KMS-11 (cell line): ENCODE results near the gene TMEM59.

Experiments used
- H2AFZ ChIP-seq: fragments of 200-600 bp; sonication (generic); 2 replicates; pipeline ENCODE4 v1.6.1; 2016; ENCODE audit warnings: antibody characterized with exemption, mixed run types, low read depth
- H3K27ac ChIP-seq: fragments of 200-600 bp; sonication (generic); 2 replicates; pipeline ENCODE4 v1.6.1; 2016; ENCODE audit warnings: mild to moderate bottlenecking, mixed run types
- H3K27me3 ChIP-seq: fragments of 200-600 bp; sonication (generic); 2 replicates; pipeline ENCODE4 v1.6.1; 2017; ENCODE audit warnings: mild to moderate bottlenecking, low read depth, mixed run types, moderate library complexity; ENCODE audit not compliant: insufficient read depth
- H3K36me3 ChIP-seq: fragments of 200-600 bp; sonication (generic); 2 replicates; pipeline ENCODE4 v1.6.1; 2017; ENCODE audit warnings: mild to moderate bottlenecking, mixed run types; ENCODE audit not compliant: insufficient read depth
- H3K4me1 ChIP-seq: fragments of 200-600 bp; sonication (generic); 2 replicates; pipeline ENCODE4 v1.6.1; 2016; ENCODE audit warnings: mild to moderate bottlenecking, low read depth, mixed run types; ENCODE audit not compliant: poor library complexity, severe bottlenecking
- H3K4me2 ChIP-seq: fragments of 200-600 bp; sonication (generic); 2 replicates; pipeline ENCODE4 v1.7.0; 2016; ENCODE audit warnings: mild to moderate bottlenecking, mixed run types
- H3K4me3 ChIP-seq: fragments of 200-600 bp; sonication (generic); IDR thresholded peaks from 2 replicates; pipeline ENCODE4 v1.6.1; 2017; ENCODE audit warnings: low read depth, low read length, mixed read lengths; ENCODE audit not compliant: insufficient read depth
- H3K79me2 ChIP-seq: fragments of 200-600 bp; sonication (generic); 2 replicates; pipeline ENCODE4 v1.6.1; 2016; ENCODE audit warnings: low read depth, mixed run types; ENCODE audit not compliant: insufficient read depth
- H3K9ac ChIP-seq: fragments of 200-600 bp; sonication (generic); 2 replicates; pipeline ENCODE4 v1.6.1; 2016; ENCODE audit warnings: mild to moderate bottlenecking, mixed run types
- H4K20me1 ChIP-seq: fragments of 200-600 bp; sonication (generic); 2 replicates; pipeline ENCODE4 v1.6.1; 2016; ENCODE audit warnings: mild to moderate bottlenecking, mixed run types; ENCODE audit not compliant: insufficient read depth
- TF ChIP-seq, protein P1 (sequence below): fragments of 200-600 bp; sonication (generic); conservative IDR thresholded peaks from 2 replicates; pipeline ENCODE4 v1.6.1; 2017; ENCODE audit warnings: low read depth, mild to moderate bottlenecking, antibody characterized with exemption, low read length, moderate library complexity, mixed read lengths

The TMEM59 gene

DNA sequence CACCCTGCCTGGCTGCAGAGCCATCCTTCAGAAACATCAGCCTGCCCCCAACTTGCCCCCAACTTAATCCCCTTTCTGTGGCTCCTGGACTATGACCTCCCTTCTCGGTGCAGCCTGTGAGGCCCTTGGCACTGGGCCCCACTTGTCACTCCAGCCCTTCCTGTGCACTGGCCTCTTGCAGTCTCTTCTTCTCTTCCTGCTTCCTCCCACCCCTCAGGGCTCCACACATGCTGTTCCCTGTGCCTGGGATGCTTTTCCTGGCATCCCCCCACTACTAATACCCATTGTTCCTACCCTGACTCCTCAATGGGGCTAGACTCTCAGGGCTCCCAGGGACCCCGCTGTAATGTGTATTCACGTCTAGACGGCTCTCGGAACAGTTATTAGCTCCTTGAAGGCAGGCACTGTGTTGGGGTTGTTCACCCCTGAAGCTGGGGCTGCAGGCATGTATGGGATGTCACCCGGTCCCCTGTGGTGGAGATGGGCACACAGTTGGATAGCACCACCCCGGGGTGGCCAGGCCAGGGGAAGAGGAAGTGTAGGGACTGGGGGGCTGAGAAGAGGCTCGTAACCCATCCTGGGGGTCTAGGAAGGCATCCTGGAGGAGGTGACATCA, 39.5 kb downstream of the TMEM59 start:
- no peaks in the 10 kb centered on the region for H4K20me1 ChIP-seq
- no peak overlapping the region for H3K27ac ChIP-seq
- H3K4me2 ChIP-seq: no peak overlapping the region
- no peak overlapping the region for H2AFZ ChIP-seq
- no peak overlapping the region for H3K4me3 ChIP-seq
- H3K9ac ChIP-seq: no peak overlapping the region
- no peaks in the 10 kb centered on the region for H3K79me2 ChIP-seq
- TF ChIP-seq, protein P1, sequence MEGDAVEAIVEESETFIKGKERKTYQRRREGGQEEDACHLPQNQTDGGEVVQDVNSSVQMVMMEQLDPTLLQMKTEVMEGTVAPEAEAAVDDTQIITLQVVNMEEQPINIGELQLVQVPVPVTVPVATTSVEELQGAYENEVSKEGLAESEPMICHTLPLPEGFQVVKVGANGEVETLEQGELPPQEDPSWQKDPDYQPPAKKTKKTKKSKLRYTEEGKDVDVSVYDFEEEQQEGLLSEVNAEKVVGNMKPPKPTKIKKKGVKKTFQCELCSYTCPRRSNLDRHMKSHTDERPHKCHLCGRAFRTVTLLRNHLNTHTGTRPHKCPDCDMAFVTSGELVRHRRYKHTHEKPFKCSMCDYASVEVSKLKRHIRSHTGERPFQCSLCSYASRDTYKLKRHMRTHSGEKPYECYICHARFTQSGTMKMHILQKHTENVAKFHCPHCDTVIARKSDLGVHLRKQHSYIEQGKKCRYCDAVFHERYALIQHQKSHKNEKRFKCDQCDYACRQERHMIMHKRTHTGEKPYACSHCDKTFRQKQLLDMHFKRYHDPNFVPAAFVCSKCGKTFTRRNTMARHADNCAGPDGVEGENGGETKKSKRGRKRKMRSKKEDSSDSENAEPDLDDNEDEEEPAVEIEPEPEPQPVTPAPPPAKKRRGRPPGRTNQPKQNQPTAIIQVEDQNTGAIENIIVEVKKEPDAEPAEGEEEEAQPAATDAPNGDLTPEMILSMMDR: no peak
- peaks cover 11% of the 10 kb centered on the region; the same call in 1 of the 2 replicates for H3K27me3 ChIP-seq
- H3K36me3 ChIP-seq: no peaks in the 10 kb centered on the region
- H3K4me1 ChIP-seq: no peaks in the 10 kb centered on the region

DNA sequence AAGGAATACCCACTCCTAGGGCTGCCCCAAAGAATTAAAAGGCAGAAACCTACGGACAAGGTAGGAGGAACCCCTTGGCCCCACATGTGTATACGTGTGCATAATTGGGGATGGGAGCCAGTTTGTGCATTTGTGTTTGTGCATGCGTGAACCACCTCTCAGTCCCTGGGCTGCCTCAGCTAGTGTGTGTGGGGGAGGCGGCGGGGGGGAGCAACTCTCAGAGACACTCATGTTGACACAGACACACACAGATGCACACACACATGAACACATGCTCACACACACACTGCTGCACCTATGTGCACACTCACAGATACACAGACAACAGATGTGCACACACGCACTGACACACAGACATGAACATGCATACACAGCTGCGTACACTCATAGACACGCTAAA, 40.1 kb downstream of the TMEM59 start:
- H3K36me3 ChIP-seq: no peaks in the 10 kb centered on the region
- H3K4me2 ChIP-seq: no peak overlapping the region
- H3K4me3 ChIP-seq: no peak overlapping the region
- H3K4me1 ChIP-seq: no peaks in the 10 kb centered on the region
- no peak overlapping the region for H3K9ac ChIP-seq
- TF ChIP-seq, protein P1: no peak
- no peaks in the 10 kb centered on the region for H3K79me2 ChIP-seq
- H3K27me3 ChIP-seq: peaks cover 11% of the 10 kb centered on the region; the same call in 1 of the 2 replicates
- no peaks in the 10 kb centered on the region for H4K20me1 ChIP-seq
- H3K27ac ChIP-seq: no peak overlapping the region
- no peak overlapping the region for H2AFZ ChIP-seq

DNA sequence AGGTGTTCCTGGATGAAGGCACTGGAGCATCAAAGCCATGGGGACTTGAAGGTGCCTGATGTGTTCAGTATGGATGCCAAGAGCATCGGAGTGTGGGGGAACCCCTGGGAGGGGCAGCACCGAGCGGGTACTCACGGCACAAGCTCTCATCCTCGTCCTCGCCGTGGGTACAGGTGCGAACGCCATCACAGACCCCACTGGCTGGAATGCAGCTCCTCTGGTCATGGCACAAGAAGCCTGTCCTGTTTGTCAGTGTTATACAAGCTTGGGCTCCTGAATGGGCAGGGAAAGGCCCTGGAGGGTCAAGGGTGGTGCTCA, 41.0 kb downstream of the TMEM59 start:
- H3K4me1 ChIP-seq: no peaks in the 10 kb centered on the region
- H3K4me2 ChIP-seq: no peak overlapping the region
- TF ChIP-seq, protein P1: no peak
- no peak overlapping the region for H3K27ac ChIP-seq
- H3K9ac ChIP-seq: no peak overlapping the region
- H2AFZ ChIP-seq: no peak overlapping the region
- peaks cover 11% of the 10 kb centered on the region; the same call in 1 of the 2 replicates for H3K27me3 ChIP-seq
- no peaks in the 10 kb centered on the region for H4K20me1 ChIP-seq
- H3K79me2 ChIP-seq: no peaks in the 10 kb centered on the region
- H3K36me3 ChIP-seq: no peaks in the 10 kb centered on the region
- no peak overlapping the region for H3K4me3 ChIP-seq

DNA sequence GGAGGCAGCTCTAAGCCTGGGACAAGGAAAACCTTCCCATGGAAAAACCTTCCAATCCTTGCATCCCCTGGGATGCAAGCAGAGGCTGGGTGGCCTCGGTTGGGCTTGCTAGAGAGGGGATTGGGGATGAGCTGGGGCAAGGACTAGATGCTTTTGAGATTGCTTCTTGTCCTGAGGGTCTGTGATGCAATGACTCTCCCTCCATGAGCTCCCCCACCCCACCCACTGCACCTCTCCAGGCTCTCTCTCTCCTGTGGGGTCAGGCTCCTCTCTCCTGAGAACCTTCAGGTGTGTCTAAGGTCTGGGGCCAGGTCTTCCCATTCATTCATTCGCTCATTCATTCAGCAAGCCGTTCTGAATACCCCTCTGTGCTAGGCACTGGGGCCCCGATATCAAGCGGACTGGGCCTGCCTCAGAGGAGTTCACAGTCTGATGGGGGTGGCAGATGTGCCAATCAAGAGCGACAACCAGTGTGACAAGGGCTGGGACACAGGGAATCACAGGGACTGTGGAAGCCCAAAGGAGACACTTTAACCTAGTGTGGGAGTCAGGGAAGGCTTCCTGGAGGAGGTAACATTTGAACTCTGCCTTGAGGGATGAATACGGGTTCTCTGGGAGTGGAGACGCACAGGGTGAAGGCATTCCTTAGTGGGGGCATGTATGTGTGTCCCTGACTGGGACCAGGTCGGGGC, 41.5 kb downstream of the TMEM59 start:
- Histone ChIP-seq H3K4me2 (no peak overlapping the region), H3K4me3 (no peak overlapping the region), H2AFZ (no peak overlapping the region), H3K27me3 (peaks cover 11% of the 10 kb centered on the region; the same call in 1 of the 2 replicates), H3K4me1 (no peaks in the 10 kb centered on the region), H3K36me3 (no peaks in the 10 kb centered on the region), H3K79me2 (no peaks in the 10 kb centered on the region), H4K20me1 (no peaks in the 10 kb centered on the region), H3K9ac (no peak overlapping the region), H3K27ac (no peak overlapping the region)
- TF ChIP-seq, protein P1: no peak
